Measurements from ENCODE around the gene TGM6.

Gene TGM6

DNA sequence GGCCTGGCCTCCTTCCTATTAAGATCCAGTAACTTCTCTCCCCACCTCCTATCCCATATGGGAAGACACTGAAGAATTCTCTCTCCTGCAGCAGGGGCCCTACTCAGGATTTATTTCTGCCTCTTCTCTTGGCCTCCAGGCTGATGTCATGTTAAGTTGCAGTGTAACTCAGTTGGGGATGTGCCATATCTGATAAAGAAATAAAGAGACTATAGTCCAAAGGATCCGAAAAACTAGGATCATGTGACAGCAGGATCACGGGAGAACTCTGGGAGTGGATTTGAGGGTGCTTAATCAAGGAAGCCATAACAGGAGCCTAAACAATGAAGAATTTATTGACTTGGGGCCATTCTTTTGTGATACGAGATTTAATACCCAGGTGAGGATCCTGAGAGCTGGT, 38.5 kb upstream of the TGM6 start:
- TF ChIP-seq ZBTB7A (IDR thresholded peaks at IDR 0.05; ENCODE audit: low read depth): no peak
- TF ChIP-seq, protein P1, sequence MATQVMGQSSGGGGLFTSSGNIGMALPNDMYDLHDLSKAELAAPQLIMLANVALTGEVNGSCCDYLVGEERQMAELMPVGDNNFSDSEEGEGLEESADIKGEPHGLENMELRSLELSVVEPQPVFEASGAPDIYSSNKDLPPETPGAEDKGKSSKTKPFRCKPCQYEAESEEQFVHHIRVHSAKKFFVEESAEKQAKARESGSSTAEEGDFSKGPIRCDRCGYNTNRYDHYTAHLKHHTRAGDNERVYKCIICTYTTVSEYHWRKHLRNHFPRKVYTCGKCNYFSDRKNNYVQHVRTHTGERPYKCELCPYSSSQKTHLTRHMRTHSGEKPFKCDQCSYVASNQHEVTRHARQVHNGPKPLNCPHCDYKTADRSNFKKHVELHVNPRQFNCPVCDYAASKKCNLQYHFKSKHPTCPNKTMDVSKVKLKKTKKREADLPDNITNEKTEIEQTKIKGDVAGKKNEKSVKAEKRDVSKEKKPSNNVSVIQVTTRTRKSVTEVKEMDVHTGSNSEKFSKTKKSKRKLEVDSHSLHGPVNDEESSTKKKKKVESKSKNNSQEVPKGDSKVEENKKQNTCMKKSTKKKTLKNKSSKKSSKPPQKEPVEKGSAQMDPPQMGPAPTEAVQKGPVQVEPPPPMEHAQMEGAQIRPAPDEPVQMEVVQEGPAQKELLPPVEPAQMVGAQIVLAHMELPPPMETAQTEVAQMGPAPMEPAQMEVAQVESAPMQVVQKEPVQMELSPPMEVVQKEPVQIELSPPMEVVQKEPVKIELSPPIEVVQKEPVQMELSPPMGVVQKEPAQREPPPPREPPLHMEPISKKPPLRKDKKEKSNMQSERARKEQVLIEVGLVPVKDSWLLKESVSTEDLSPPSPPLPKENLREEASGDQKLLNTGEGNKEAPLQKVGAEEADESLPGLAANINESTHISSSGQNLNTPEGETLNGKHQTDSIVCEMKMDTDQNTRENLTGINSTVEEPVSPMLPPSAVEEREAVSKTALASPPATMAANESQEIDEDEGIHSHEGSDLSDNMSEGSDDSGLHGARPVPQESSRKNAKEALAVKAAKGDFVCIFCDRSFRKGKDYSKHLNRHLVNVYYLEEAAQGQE (IDR thresholded peaks at IDR 0.05; ENCODE audit: low read depth): no peak
- no peak for TF ChIP-seq YY1 (IDR thresholded peaks at IDR 0.05; ENCODE audit: low read depth)
- no peak for TF ChIP-seq EGR1 (IDR thresholded peaks at IDR 0.05)
- no peak for TF ChIP-seq CEBPB (IDR thresholded peaks at IDR 0.05)
- no peak for TF ChIP-seq RAD21 (IDR thresholded peaks at IDR 0.05; ENCODE audit: low read depth)
- TF ChIP-seq NFIC (IDR thresholded peaks at IDR 0.05): no peak
- TF ChIP-seq EP300 (IDR thresholded peaks at IDR 0.05; ENCODE audit: borderline replicate concordance): no peak
- TF ChIP-seq CREB1 (IDR thresholded peaks at IDR 0.05; ENCODE audit: low read depth): no peak
- TF ChIP-seq TEAD4 (IDR thresholded peaks at IDR 0.05): no peak
- TF ChIP-seq, protein P2, sequence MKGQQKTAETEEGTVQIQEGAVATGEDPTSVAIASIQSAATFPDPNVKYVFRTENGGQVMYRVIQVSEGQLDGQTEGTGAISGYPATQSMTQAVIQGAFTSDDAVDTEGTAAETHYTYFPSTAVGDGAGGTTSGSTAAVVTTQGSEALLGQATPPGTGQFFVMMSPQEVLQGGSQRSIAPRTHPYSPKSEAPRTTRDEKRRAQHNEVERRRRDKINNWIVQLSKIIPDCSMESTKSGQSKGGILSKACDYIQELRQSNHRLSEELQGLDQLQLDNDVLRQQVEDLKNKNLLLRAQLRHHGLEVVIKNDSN (IDR thresholded peaks at IDR 0.05): no peak
- TF ChIP-seq, protein P3, sequence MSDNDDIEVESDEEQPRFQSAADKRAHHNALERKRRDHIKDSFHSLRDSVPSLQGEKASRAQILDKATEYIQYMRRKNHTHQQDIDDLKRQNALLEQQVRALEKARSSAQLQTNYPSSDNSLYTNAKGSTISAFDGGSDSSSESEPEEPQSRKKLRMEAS (IDR thresholded peaks at IDR 0.05): no peak
- TF ChIP-seq FOXM1 (IDR thresholded peaks at IDR 0.05; ENCODE audit: borderline replicate concordance, low read depth): no peak
- no peak for TF ChIP-seq TCF12 (IDR thresholded peaks at IDR 0.05; ENCODE audit: low read depth)
- no peak for TF ChIP-seq TAF1 (IDR thresholded peaks at IDR 0.05; ENCODE audit: low read depth)

DNA sequence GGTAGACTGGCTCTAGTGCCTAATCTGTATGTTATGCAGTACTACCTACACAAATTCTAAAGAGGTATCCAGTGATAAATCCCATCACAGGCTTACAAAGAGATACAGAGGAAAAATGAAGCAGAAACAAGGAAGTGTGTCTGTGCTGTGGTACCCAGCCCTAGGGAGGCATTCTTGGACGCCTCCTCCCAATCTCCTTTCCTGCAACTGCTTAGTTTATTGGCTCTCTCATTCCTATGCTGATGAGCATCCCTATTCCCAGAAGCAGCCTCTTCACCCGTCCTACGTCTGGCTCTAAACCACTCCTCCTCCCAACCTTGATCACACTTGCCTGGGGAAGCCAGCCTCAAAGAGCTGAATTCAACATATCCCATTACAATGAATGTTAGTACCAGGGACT, 34.5 kb upstream of the TGM6 start:
- TF ChIP-seq CREB1 (IDR thresholded peaks at IDR 0.05; ENCODE audit: low read depth) (no peak), TCF12 (IDR thresholded peaks at IDR 0.05; ENCODE audit: low read depth) (no peak), FOXM1 (IDR thresholded peaks at IDR 0.05; ENCODE audit: borderline replicate concordance, low read depth) (no peak), CEBPB (IDR thresholded peaks at IDR 0.05) (no peak), YY1 (IDR thresholded peaks at IDR 0.05; ENCODE audit: low read depth) (no peak), RAD21 (IDR thresholded peaks at IDR 0.05; ENCODE audit: low read depth) (no peak), TEAD4 (IDR thresholded peaks at IDR 0.05) (no peak), EP300 (IDR thresholded peaks at IDR 0.05; ENCODE audit: borderline replicate concordance) (no peak), ZBTB7A (IDR thresholded peaks at IDR 0.05; ENCODE audit: low read depth) (no peak), EGR1 (IDR thresholded peaks at IDR 0.05) (no peak), TAF1 (IDR thresholded peaks at IDR 0.05; ENCODE audit: low read depth) (no peak)
- TF ChIP-seq, protein P3 (IDR thresholded peaks at IDR 0.05): no peak
- TF ChIP-seq, protein P1 (IDR thresholded peaks at IDR 0.05; ENCODE audit: low read depth): no peak

DNA sequence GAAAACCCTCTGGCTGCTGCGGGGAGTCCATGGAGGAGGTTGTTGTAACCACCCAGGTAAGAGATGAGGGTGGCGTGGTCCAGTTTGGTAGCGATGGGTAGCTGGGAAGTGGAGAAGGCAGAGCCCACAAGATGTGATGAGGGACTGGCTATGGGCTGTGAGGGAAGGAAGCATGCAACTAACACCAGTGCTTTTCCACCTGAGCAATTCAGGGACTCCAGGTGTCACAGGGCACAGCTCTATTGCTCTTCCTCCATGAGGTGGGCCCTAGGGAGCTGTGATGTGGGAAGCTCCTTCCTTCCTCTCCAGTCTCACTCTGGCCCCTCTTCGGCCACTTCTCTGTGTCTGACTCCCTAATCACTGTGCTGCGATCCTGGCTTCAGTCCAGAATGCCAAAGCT, 32.4 kb upstream of the TGM6 start:
- TF ChIP-seq EGR1 (IDR thresholded peaks at IDR 0.05) (no peak), EP300 (IDR thresholded peaks at IDR 0.05; ENCODE audit: borderline replicate concordance) (no peak), YY1 (IDR thresholded peaks at IDR 0.05; ENCODE audit: low read depth) (no peak), CEBPB (IDR thresholded peaks at IDR 0.05) (no peak), TEAD4 (IDR thresholded peaks at IDR 0.05) (no peak)
- TF ChIP-seq, protein P2 (IDR thresholded peaks at IDR 0.05): no peak

DNA sequence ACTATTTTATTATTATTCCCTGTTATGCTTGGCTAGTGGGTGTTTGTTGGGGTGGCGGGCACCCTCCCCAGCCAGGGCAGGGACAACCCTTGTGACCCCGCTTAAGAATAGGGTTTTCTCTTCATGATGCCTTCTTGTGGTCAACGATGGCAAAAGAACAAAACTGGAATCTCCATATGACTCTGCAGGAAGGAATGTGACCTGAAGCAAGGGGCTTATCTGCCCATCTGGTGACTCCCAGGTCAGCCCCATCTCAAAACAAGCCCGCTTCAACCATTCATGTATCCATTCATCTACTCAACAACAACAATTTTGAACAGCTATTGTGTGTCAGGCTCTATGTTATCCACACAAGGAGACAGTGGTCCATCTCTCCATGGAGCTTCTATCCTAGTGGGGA, 30.9 kb upstream of the TGM6 start:
- TF ChIP-seq FOXM1 (IDR thresholded peaks at IDR 0.05; ENCODE audit: borderline replicate concordance, low read depth): no peak
- TF ChIP-seq, protein P3 (IDR thresholded peaks at IDR 0.05): no peak
- TF ChIP-seq RAD21 (IDR thresholded peaks at IDR 0.05; ENCODE audit: low read depth): no peak
- no peak for TF ChIP-seq ZBTB7A (IDR thresholded peaks at IDR 0.05; ENCODE audit: low read depth)
- no peak for TF ChIP-seq TAF1 (IDR thresholded peaks at IDR 0.05; ENCODE audit: low read depth)

DNA sequence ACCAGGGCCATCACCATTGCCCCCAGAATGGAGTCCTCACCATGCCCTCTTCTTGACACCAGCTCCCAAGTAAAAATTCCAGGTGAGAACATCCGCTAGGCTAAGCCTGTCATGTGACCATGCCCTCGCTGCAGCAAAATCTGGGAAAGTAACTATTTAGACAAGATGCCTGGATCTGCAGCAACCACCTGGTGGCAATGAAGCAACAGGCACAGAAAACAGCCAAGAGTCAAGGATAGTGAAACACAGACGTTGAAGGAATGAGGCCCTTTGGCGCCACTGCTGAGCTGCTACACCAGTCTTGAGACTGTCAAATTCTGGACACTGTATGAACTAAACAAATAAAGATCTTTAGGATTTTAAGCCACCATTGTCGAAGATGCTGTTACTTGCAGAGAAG, 30.1 kb upstream of the TGM6 start:
- TF ChIP-seq TCF12 (IDR thresholded peaks at IDR 0.05; ENCODE audit: low read depth): no peak
- no peak for TF ChIP-seq YY1 (IDR thresholded peaks at IDR 0.05; ENCODE audit: low read depth)
- no peak for TF ChIP-seq NFIC (IDR thresholded peaks at IDR 0.05)
- no peak for TF ChIP-seq TEAD4 (IDR thresholded peaks at IDR 0.05)
- TF ChIP-seq TAF1 (IDR thresholded peaks at IDR 0.05; ENCODE audit: low read depth): no peak
- TF ChIP-seq FOXM1 (IDR thresholded peaks at IDR 0.05; ENCODE audit: borderline replicate concordance, low read depth): no peak

DNA sequence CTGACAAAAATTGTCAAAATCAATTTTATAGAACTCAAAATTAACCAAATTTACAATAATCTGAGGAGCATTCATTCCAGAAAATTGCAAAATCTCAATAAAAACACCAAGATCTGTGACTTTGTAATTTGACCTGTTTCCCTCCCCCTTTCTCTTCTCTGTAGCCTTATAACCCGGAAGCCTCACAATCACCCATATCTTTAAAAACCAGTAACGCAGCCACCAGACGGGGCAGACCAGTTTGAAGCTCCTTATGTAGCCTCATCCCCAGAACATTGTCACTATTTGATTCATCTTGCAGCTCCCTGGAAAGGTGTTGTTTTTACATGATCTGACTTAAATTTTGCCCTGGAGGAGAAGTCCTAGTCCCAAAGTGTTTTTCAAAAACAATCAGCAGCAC, 27.5 kb upstream of the TGM6 start:
- TF ChIP-seq TEAD4 (IDR thresholded peaks at IDR 0.05): no peak
- TF ChIP-seq, protein P3 (IDR thresholded peaks at IDR 0.05): no peak
- TF ChIP-seq YY1 (IDR thresholded peaks at IDR 0.05; ENCODE audit: low read depth): no peak
- no peak for TF ChIP-seq ZBTB7A (IDR thresholded peaks at IDR 0.05; ENCODE audit: low read depth)
- TF ChIP-seq NFIC (IDR thresholded peaks at IDR 0.05): no peak
- TF ChIP-seq, protein P1 (IDR thresholded peaks at IDR 0.05; ENCODE audit: low read depth): no peak
- no peak for TF ChIP-seq CEBPB (IDR thresholded peaks at IDR 0.05)
- TF ChIP-seq, protein P2 (IDR thresholded peaks at IDR 0.05): no peak
- TF ChIP-seq FOXM1 (IDR thresholded peaks at IDR 0.05; ENCODE audit: borderline replicate concordance, low read depth): no peak
- no peak for TF ChIP-seq RAD21 (IDR thresholded peaks at IDR 0.05; ENCODE audit: low read depth)
- no peak for TF ChIP-seq EGR1 (IDR thresholded peaks at IDR 0.05)
- TF ChIP-seq EP300 (IDR thresholded peaks at IDR 0.05; ENCODE audit: borderline replicate concordance): no peak
- TF ChIP-seq CREB1 (IDR thresholded peaks at IDR 0.05; ENCODE audit: low read depth): no peak
- TF ChIP-seq TAF1 (IDR thresholded peaks at IDR 0.05; ENCODE audit: low read depth): no peak
- no peak for TF ChIP-seq TCF12 (IDR thresholded peaks at IDR 0.05; ENCODE audit: low read depth)
